Ovary (tissue), 3 donors: ENCODE data around the gene CA10.

Experiments
- POLR2A ChIP-seq: fragments of 450-650 bp; IDR thresholded peaks from one replicate; pipeline ENCODE4 v1.6.1; 2017; ENCODE audit warnings: antibody characterized with exemption, mild to moderate bottlenecking, moderate library complexity
- TF ChIP-seq, protein P1 (sequence below), 3 donors: fragments of 450-650 bp in 2 of 3; fragments of 200-600 bp in 1 of 3; IDR thresholded peaks; one replicate each; pipeline versions ENCODE4 v1.5.1 to v1.8.0; 2016 to 2022; ENCODE audit warnings: antibody characterized with exemption in 3 of 3, mild to moderate bottlenecking in 1 of 3
- donor health status: DM: no; HTN: no; CAD: no.

DNA sequence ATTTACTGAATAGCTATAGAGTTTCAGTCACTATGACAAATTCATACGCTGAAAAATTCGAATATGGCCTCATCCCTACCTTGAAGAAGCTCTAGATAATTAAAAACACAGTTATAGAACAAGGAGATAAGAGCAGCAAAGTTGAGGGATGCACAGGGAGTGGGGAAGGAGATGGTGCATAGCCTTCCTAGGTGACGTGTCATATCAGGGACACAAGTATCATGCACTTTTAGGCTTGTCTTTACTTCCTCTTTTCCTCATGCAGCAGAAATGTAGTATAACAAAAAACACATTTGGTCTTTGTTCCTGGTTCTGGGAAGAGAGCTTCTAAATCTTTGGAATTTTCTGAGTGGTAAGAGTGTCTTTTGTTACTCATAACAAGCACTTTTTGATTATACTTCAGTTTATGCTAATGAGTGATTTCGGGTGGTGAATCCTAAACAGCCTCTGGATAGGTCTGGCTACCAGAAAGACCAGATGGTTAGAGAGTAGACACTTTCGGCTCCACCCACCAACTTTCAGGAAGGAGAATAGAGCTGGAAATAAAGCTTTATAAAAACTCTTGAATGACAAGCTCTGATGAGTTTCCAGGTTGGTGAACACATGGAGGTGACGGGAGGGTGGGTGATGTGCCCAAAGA, 556.8 kb downstream of the CA10 start:
- TF ChIP-seq, protein P1, sequence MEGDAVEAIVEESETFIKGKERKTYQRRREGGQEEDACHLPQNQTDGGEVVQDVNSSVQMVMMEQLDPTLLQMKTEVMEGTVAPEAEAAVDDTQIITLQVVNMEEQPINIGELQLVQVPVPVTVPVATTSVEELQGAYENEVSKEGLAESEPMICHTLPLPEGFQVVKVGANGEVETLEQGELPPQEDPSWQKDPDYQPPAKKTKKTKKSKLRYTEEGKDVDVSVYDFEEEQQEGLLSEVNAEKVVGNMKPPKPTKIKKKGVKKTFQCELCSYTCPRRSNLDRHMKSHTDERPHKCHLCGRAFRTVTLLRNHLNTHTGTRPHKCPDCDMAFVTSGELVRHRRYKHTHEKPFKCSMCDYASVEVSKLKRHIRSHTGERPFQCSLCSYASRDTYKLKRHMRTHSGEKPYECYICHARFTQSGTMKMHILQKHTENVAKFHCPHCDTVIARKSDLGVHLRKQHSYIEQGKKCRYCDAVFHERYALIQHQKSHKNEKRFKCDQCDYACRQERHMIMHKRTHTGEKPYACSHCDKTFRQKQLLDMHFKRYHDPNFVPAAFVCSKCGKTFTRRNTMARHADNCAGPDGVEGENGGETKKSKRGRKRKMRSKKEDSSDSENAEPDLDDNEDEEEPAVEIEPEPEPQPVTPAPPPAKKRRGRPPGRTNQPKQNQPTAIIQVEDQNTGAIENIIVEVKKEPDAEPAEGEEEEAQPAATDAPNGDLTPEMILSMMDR (IDR thresholded peaks at IDR 0.05), result no peak
- TF ChIP-seq POLR2A, result no peak
